ENCODE results near the gene KHDRBS1. TPM values are rescaled to one million over a fixed set of nuclear protein-coding genes. Genes with fewer than 3 reads are reported as not detected.

The KHDRBS1 gene
- total RNA-seq, 2 experiments from 2014 or later, result 91.6 to 94.2 TPM

DNA sequence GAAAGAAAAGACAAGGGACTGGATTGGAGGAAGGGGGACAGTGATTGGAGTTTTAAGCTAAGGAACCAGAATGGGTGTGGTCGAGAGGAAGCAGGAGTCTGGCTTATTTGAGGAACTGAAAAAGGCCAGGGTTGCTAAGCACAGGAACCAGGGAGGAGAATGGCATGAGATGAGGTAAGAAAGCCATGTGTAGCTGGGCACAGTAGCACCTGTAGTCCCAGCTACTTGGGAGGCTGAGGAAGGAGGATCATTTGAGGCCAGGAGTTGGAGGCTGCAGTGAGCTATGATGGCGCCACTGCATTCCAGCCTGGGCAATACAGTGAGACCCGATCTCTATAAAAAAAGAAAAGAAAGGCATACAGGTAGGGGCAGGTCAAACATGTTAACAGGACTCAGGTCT is 8.1 kb upstream of the KHDRBS1 start:
- H3K27ac Mint-ChIP-seq, result no peak overlapping the region
- no peak overlapping the region for H3K4me3 Mint-ChIP-seq

GRCh38 chr1:32007591-32007940 is 6.1 kb upstream of the KHDRBS1 start:
- Mint-ChIP-seq H3K36me3 (ENCODE audit: low read depth) (no peaks in the 10 kb centered on the region), H3K4me3 (no peak overlapping the region), H3K4me1 (ENCODE audit: low read depth) (peaks cover 6% of the 10 kb centered on the region), H3K27me3 (no peaks in the 10 kb centered on the region), H3K9me3 (no peaks in the 10 kb centered on the region), H3K27ac (no peak overlapping the region)
- CTCF ChIA-PET, result no interaction called here
- peaks cover 10% of the 10 kb centered on the region for H3K4me1 ChIP-seq (ENCODE audit: insufficient read depth, low read length)
- ATAC-seq (ENCODE audit: poor library complexity), result no peak
- intact Hi-C loops (cut with DNase I, micrococcal nuclease), result no loop called here
- H3K4me3 ChIP-seq (ENCODE audit: low read length), result no peak overlapping the region
- POLR2A ChIA-PET, result no interaction called here
- TF ChIP-seq, protein P1, sequence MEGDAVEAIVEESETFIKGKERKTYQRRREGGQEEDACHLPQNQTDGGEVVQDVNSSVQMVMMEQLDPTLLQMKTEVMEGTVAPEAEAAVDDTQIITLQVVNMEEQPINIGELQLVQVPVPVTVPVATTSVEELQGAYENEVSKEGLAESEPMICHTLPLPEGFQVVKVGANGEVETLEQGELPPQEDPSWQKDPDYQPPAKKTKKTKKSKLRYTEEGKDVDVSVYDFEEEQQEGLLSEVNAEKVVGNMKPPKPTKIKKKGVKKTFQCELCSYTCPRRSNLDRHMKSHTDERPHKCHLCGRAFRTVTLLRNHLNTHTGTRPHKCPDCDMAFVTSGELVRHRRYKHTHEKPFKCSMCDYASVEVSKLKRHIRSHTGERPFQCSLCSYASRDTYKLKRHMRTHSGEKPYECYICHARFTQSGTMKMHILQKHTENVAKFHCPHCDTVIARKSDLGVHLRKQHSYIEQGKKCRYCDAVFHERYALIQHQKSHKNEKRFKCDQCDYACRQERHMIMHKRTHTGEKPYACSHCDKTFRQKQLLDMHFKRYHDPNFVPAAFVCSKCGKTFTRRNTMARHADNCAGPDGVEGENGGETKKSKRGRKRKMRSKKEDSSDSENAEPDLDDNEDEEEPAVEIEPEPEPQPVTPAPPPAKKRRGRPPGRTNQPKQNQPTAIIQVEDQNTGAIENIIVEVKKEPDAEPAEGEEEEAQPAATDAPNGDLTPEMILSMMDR (IDR thresholded peaks at IDR 0.05), result no peak
- no peak for DNase-seq
- H3K36me3 ChIP-seq (ENCODE audit: insufficient read depth, low read length), result no peaks in the 10 kb centered on the region
- H3K9me3 ChIP-seq (ENCODE audit: control insufficient read depth in 1 of 2, insufficient read depth in 1 of 2, low read length in 2 of 2), result no peaks in the 10 kb centered on the region
- H3K27me3 ChIP-seq (ENCODE audit: control insufficient read depth in 1 of 2, insufficient read depth in 2 of 2, low read length in 2 of 2), result no peaks in the 10 kb centered on the region
- H3K27ac ChIP-seq (ENCODE audit: low read depth in 1 of 2, low read length in 2 of 2), result no peak overlapping the region

More for the DNA sequence above, 8.1 kb upstream of the KHDRBS1 start:
- no peak overlapping the region for H3K27ac ChIP-seq (ENCODE audit: low read depth in 1 of 2, low read length in 2 of 2)
- no peaks in the 10 kb centered on the region for H3K9me3 ChIP-seq (ENCODE audit: control insufficient read depth in 1 of 2, insufficient read depth in 1 of 2, low read length in 2 of 2)
- DNase-seq, result peak in 2 of 14 experiments; percentile 41 to 49
- TF ChIP-seq, protein P1 (IDR thresholded peaks at IDR 0.05), result no peak
- H3K36me3 ChIP-seq (ENCODE audit: insufficient read depth, low read length), result no peaks in the 10 kb centered on the region
- H3K4me1 Mint-ChIP-seq (ENCODE audit: low read depth), result peaks cover 5% of the 10 kb centered on the region
- H3K4me3 ChIP-seq (ENCODE audit: low read length), result no peak overlapping the region
- ChIA-PET POLR2A (interaction anchor here (1.0 kb wide), 1 partner anchor 11 kb away, joined by 3 read pairs; no protein-coding TSS in a partner anchor), CTCF (no interaction called here)
- peaks cover 8% of the 10 kb centered on the region for H3K4me1 ChIP-seq (ENCODE audit: insufficient read depth, low read length)
- no peaks in the 10 kb centered on the region for H3K36me3 Mint-ChIP-seq (ENCODE audit: low read depth)
- intact Hi-C loops (cut with DNase I, micrococcal nuclease), result no loop called here
- H3K9me3 Mint-ChIP-seq, result no peaks in the 10 kb centered on the region
- H3K27me3 ChIP-seq (ENCODE audit: control insufficient read depth in 1 of 2, insufficient read depth in 2 of 2, low read length in 2 of 2), result no peaks in the 10 kb centered on the region
- H3K27me3 Mint-ChIP-seq, result no peaks in the 10 kb centered on the region
- no peak for ATAC-seq (ENCODE audit: poor library complexity)

DNA sequence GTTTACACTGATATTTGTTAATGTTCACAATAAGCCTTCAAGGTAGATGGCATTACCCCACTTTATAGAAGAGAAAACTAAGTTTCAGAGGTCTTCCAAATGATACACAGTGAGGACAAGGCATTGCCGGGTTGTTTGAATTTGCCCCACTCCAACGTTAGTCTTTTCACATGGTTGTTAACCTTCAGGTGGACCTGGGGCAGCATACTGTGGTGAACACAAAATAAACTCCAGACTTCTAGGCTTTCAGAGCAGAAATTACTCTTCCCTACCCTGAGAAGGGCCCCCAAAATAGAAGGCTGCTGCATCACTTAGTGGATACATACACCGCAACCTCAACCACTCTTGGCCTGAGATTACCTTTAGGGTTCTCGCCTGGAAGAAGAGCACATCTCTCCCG is 3.4 kb upstream of the KHDRBS1 start:
- ChIA-PET CTCF (no interaction called here), POLR2A (no interaction called here)
- no peaks in the 10 kb centered on the region for H3K36me3 ChIP-seq (ENCODE audit: insufficient read depth, low read length)
- TF ChIP-seq, protein P1 (IDR thresholded peaks at IDR 0.05), result no peak
- H3K9me3 ChIP-seq (ENCODE audit: control insufficient read depth in 1 of 2, insufficient read depth in 1 of 2, low read length in 2 of 2), result no peaks in the 10 kb centered on the region
- no peaks in the 10 kb centered on the region for H3K27me3 ChIP-seq (ENCODE audit: control insufficient read depth in 1 of 2, insufficient read depth in 2 of 2, low read length in 2 of 2)
- H3K27ac Mint-ChIP-seq, result peak overlapping the region; percentile 34
- peaks cover 15% of the 10 kb centered on the region for H3K36me3 Mint-ChIP-seq (ENCODE audit: low read depth)
- H3K4me1 ChIP-seq (ENCODE audit: insufficient read depth, low read length), result peaks cover 13% of the 10 kb centered on the region
- H3K27me3 Mint-ChIP-seq, result no peaks in the 10 kb centered on the region
- H3K4me3 Mint-ChIP-seq, result no peak overlapping the region
- no peak for DNase-seq
- ATAC-seq (ENCODE audit: poor library complexity), result no peak
- no peak overlapping the region for H3K4me3 ChIP-seq (ENCODE audit: low read length)
- no peaks in the 10 kb centered on the region for H3K9me3 Mint-ChIP-seq
- peaks cover 12% of the 10 kb centered on the region for H3K4me1 Mint-ChIP-seq (ENCODE audit: low read depth)
- no peak overlapping the region for H3K27ac ChIP-seq (ENCODE audit: low read depth in 1 of 2, low read length in 2 of 2)
- intact Hi-C loops (cut with DNase I, micrococcal nuclease), result loop anchor here (5.0 to 10.0 kb wide), 6 partner anchors 68 to 1175 kb away; partner anchors contain the start of genes BSDC1 (in 1 of the 2), PTP4A2 (in 1 of the 2), PUM1 (in 1 of the 2) and TRIM62 (in 1 of the 2)

All from CD4-positive, alpha-beta T cell (primary cell).